ENCODE measurements around the gene VIPR2. TPM values are rescaled to one million over a fixed set of nuclear protein-coding genes. Genes with fewer than 3 reads are reported as not detected.

Gene VIPR2
- total RNA-seq, result not detected in 2 replicates

DNA sequence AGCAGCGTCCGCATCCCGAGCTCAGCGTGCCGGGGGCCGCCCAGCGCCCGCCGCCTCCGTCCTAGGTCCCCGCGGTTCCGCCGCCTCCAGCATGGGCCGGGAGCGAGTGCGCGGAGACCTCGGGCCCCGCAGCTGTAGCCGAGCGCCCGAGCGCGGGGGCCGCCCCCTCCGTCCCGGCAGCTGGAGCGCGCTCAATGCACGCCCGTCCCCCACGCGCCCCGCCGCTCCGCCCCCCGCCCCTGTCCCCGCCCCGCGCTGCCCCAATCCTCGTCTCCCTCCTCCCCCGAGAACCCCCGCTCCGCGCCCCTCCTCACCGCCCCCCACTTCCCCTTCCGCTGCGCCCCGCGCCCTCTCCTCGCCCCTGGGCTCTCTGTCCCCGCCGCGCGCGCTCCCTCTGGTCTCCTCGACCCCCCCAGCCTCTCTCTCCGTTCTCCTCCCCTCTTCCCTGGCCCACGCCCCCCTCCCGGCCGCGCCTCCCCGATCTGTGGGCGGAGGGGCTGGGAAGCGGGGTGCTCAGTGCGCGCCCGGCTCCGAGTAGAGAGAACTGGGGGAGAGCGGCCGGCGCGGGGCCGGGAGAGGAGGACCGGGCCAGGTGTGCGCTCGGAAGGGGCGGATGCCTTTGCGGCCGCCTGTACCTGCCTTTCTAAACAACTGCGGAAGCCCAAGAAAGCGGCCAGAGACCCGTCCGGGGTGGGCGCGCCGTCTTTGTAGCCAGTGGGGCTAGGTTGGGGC is at the start of gene VIPR2:
VIPR2 (minus strand) TSS at position 110 of the 732 bp plus-strand sequence; CDS start at position 14, 96 bp downstream.
- DNase-seq (ENCODE audit: low read depth) (no peak), FAIRE-seq (no peak)

DNA sequence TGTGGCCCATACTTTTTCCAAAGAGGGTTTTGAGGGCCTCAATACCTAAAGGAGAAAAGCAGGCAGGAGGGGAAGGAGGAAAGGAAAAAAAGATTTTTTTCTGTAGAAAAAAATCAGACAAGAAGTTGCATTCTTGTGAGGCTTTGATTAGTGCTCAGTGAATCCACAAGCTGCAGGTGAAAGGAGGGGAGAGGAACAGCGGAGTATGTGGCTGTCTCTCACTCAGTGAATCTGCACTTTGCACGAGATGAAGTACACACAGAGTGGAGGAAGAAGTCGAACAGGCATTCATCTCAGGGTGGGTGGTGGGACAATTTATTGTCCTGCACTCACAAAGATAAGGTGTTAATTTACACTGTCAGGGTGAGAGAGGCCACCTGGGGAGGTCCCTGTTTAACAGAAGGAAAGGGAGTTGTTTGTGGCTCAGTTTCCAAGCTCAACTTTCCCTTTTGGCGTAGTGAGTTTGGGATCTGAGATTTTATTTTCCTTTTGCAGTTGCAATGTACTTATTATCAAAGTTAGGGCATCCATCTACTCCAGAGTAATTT is 49.0 kb upstream of the VIPR2 start:
- H3K27me3 ChIP-seq (ENCODE audit: control insufficient read depth, insufficient read depth, low read length), result no peaks in the 10 kb centered on the region
- H3K36me3 ChIP-seq (ENCODE audit: control insufficient read depth, insufficient read depth, low read length), result no peaks in the 10 kb centered on the region
- no peak for FAIRE-seq
- H3K4me3 ChIP-seq (ENCODE audit: low read depth, low read length), result no peak overlapping the region
- DNase-seq (ENCODE audit: low read depth), result no peak
- TF ChIP-seq, protein P1, sequence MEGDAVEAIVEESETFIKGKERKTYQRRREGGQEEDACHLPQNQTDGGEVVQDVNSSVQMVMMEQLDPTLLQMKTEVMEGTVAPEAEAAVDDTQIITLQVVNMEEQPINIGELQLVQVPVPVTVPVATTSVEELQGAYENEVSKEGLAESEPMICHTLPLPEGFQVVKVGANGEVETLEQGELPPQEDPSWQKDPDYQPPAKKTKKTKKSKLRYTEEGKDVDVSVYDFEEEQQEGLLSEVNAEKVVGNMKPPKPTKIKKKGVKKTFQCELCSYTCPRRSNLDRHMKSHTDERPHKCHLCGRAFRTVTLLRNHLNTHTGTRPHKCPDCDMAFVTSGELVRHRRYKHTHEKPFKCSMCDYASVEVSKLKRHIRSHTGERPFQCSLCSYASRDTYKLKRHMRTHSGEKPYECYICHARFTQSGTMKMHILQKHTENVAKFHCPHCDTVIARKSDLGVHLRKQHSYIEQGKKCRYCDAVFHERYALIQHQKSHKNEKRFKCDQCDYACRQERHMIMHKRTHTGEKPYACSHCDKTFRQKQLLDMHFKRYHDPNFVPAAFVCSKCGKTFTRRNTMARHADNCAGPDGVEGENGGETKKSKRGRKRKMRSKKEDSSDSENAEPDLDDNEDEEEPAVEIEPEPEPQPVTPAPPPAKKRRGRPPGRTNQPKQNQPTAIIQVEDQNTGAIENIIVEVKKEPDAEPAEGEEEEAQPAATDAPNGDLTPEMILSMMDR (IDR thresholded peaks at IDR 0.05; ENCODE audit: insufficient read depth, low read length, severe bottlenecking), result no peak

More for the DNA sequence above, at the start of gene VIPR2:
- no peaks in the 10 kb centered on the region for H3K36me3 ChIP-seq (ENCODE audit: control insufficient read depth, insufficient read depth, low read length)
- H3K4me3 ChIP-seq (ENCODE audit: low read depth, low read length), result no peak within 1 kb of the TSS
- peaks cover 5% of the 10 kb centered on the region for H3K27me3 ChIP-seq (ENCODE audit: control insufficient read depth, insufficient read depth, low read length)
- TF ChIP-seq, protein P1 (IDR thresholded peaks at IDR 0.05; ENCODE audit: insufficient read depth, low read length, severe bottlenecking), result no peak

GRCh38 chr7:159192725-159193453 is 48.2 kb upstream of the VIPR2 start:
- FAIRE-seq (no peak), DNase-seq (ENCODE audit: low read depth) (no peak)
- Histone ChIP-seq H3K4me3 (ENCODE audit: low read depth, low read length) (no peak overlapping the region), H3K27me3 (ENCODE audit: control insufficient read depth, insufficient read depth, low read length) (no peaks in the 10 kb centered on the region), H3K36me3 (ENCODE audit: control insufficient read depth, insufficient read depth, low read length) (no peaks in the 10 kb centered on the region)
- TF ChIP-seq, protein P1 (IDR thresholded peaks at IDR 0.05; ENCODE audit: insufficient read depth, low read length, severe bottlenecking), result no peak

- Histone ChIP-seq H3K27me3 (ENCODE audit: control insufficient read depth, insufficient read depth, low read length) (no peaks in the 10 kb centered on the region), H3K36me3 (ENCODE audit: control insufficient read depth, insufficient read depth, low read length) (no peaks in the 10 kb centered on the region), H3K4me3 (ENCODE audit: low read depth, low read length) (no peak overlapping the region)
- TF ChIP-seq, protein P1 (IDR thresholded peaks at IDR 0.05; ENCODE audit: insufficient read depth, low read length, severe bottlenecking), result no peak
- DNase-seq (ENCODE audit: low read depth) (no peak), FAIRE-seq (no peak)
Observed at GRCh38 chr7:159192013-159192412, 47.3 kb upstream of the VIPR2 start.

DNA sequence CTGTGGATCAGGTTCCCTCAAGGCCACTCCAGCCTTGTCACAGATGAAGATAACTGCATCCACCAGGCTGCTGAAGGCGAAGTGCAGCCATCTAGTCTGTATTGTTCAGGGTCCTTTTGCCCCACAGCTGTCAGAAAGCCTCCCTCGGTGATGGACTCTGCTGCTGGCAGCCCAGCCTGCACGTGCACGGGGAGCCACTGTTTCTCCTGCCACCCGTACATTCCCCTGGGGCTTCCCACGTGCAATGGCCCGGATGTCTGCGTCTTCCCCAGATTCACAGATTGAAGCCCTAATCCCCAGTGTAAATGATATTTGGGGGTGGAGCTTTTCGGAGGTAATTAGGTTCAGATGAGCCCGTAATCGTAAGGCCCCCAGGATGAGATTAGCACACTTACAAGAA is 46.6 kb upstream of the VIPR2 start:
- Histone ChIP-seq H3K27me3 (ENCODE audit: control insufficient read depth, insufficient read depth, low read length) (no peaks in the 10 kb centered on the region), H3K36me3 (ENCODE audit: control insufficient read depth, insufficient read depth, low read length) (no peaks in the 10 kb centered on the region), H3K4me3 (ENCODE audit: low read depth, low read length) (no peak overlapping the region)
- FAIRE-seq, result no peak
- no peak for DNase-seq (ENCODE audit: low read depth)
- TF ChIP-seq, protein P1 (IDR thresholded peaks at IDR 0.05; ENCODE audit: insufficient read depth, low read length, severe bottlenecking), result no peak

All from bronchial epithelial cell (primary cell).